ENCODE data around the gene OTOGL.
"Not testable (repeated sequence)": the region's sequence is repeated elsewhere in the genome, so short reads cannot be mapped to it uniquely, and the experiment has no call there.

The OTOGL gene

DNA sequence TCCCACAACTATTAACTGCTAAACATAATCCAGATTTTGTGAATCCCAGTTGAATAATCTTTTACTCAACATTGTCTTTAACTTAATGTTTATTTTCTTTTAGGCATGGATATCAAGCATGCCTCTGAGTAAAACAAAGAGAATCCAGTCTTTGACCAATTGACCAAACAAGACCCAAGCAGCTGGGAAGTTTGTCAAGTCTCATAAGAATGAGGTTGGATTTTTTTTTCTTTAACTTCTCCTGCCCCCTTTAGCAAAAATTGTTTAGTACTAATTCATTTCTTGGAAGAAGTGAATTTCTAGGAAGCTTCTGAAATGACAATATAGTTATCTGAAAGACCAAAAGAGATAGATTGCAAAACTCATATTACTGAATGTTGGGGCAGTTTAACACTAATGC, 89.9 kb downstream of the OTOGL start:
- no peak for DNase-seq

DNA sequence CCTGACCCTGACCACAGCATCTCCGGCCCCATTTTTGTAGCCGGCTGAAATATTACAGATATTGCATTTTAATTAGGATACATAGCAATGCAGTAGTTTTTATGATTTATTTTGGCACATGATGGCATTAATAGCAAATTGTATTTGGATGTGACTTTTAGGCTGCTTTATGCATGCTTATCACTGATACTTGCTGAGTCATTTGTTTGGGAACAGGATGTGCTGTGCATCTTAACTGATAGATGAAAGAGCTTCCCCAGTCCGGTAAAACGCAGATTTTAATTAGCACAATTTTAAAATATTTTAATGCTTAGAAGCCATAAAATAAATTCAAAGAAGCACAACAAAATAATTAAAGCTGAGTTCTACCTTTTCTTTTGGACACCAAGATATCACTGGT, 90.7 kb downstream of the OTOGL start:
- DNase-seq = no peak

DNA sequence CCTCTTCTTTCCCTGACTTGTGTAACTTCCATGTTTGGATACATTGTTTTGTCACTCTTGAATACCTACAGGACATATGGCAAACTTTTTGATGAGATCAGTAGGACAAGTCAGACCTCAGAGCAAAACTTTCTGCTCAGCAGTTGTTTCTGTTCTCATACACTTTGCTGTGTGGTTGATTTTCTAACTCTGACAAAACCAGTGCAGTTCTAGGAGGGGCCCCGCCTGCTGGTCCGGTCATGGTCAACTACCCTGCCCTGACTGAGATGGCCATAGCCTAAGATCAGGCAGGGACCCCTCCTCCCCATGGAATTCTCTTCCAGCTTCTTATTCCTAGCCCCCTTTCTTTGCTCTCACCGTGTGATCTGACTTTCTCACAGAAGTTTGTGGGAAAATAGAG, 92.8 kb downstream of the OTOGL start:
- no peak for DNase-seq

DNA sequence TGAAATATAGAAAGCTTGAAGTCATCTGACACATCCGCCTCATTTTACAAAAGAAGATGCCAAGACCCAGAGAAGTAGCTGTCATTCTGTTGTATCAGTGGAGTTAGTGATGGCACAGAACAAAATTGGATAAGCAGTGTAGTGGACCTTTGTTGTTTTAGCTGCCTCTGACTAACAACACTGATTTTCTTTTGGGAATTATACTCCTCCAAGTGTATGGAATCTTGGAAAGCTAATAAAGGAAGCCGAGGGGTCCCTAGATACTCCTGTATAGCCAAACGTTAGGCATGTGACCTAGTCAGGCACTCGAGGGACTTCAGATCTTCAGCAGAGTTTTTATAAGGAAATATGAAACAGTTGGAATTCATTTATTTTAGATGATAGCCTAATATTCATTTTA, 94.5 kb downstream of the OTOGL start:
- no peak for DNase-seq

DNA sequence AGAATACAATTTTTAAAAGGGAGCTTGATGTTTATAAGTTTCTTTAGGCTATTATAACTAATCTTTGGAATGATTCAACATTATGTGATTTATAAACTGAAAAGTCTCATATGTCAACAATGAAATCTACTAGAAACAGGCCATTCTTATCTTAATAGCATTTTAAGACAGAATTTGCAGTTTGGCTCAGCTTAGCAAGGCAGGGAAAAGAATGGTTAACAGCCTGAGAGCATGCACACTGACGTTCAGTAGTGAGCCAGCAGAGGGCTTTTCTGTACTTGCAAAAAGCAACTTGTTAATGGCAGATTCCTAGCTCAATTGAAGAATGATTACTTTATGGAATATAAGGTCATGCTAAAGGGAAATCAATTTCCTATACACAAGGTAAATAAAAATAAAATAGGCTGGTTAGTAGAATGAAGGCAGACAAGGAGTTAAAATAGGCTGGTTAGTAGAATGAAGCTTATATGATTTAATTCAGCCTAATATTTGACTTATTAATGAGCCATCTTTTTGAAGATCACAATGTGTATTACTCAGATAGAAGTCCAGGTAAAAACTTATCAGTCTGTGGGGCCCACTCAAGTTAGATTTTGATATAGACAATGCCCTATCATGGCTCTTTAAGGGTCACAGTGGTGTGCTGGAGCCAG, 95.9 kb downstream of the OTOGL start:
- peak; percentile 87 for DNase-seq

DNA sequence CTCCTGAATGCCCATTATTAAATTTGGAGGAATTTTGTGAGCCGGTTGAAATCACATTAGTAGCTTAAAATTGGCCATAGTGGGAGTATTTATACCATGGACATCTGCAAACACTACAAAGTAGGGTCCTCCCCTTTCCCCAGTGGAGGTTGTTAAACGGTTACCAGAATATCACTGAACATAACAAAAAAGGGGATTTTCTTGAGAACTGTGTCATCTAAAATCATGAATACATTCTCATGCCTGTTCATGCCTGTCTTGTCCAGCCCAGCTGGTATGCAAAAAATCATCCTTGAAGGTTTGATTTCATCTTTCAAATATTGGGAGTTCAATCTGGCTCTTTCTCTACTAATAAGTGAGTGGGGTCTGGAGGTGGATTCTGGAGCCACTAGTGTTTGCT, 96.4 kb downstream of the OTOGL start:
- no peak for DNase-seq

DNA sequence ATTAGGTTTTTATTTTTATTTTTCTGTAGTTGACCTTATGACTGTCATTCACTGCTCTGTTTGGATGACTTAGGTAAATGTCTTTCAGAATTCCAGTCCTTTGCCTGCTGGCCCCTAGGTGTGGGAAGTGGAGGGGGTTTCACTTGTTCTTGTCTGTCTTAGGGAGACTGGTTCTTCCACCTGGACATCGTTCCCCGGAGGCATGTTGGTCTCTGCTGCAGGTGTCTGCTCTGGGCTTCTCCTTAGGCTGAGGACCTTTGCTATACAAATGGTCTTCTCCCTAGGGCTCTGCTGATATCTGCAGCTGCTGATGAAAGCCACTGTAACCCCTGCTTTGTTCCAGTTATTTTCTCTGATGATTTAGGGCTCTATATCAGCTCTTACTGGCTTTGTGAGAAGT, 97.1 kb downstream of the OTOGL start:
- DNase-seq = peak; percentile 28

DNA sequence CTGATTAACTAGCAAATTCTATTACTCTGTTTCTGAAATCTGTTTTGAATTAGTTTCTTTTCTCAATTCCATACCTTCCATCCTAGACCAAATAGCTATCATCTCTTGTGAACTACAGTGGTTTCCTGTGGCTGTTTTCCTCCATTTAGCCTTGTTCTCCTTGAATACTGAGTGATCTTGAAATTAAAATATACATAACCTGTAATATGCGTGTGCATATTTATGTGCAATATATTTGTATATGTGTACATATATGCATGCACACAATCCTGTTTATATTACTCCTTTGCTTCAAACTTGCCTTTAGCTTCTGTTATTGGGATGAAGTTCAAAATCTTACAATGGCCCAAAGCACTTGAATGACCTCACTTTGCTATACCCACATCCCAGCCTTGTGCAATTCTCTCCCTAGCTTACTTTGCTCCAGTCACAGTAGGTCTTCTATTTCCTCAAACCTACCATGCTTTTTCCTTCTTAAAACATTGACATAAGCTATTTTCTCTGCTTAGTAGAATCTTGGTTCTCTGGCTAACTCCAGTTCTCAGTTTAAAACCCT, 99.5 kb downstream of the OTOGL start:
- DNase-seq = no peak

DNA sequence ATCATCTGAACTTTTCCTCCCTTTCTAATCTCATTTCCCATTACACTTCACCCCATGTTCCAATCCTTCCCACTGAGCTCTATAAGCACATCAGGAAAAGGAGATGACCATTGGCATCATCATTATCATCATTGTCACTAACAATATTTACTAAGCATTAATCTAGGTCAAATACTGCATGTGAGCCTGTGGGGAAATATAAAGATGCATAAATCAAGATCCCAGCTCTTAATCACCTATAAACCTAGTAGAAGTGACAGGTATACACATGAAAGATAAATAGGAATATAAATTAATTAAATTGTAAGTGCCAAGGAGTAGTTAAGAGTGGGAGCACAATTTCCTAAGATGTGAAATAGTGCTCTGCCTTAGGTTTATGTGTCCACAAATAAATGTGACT, 100.6 kb downstream of the OTOGL start:
- peak; percentile 59 for DNase-seq

DNA sequence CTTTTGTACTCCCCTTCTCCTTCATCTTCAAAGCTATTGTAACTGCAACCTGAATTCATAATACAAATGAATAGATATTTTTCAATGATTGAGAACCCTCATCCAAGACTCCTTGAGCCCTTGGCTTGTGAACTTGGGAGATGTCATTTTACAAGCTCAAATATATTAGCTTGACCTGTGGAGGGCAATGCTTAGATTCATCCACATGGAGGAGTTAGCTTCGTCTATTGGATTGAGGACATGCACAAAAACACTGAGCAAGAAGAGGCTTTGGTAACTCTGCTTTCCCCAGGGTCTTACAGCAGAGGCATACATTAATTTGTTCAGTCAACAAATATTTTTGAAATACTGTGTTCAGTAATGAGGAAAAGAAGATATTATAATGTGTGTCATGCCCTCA, 101.1 kb downstream of the OTOGL start:
- DNase-seq = peak; percentile 30

DNA sequence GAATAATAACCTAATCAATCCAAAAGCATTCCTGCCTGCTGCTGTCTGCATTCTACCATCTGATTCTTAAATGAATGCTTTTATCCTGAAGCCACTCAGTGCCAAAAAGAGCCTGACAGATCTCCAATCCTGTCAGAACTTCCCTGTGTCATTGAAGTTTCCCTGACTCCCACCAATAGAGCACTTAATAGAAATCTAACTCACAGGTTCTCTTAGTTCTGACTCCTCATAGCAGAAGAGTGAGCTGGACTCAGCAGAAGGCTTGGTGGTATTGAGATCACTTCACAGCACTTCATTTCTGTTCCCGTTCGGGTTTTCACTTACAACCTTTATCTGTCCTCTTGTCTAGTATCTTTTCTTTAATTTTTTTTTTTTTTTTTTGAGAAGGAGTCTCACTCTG, 102.6 kb downstream of the OTOGL start:
- DNase-seq = no peak

DNA sequence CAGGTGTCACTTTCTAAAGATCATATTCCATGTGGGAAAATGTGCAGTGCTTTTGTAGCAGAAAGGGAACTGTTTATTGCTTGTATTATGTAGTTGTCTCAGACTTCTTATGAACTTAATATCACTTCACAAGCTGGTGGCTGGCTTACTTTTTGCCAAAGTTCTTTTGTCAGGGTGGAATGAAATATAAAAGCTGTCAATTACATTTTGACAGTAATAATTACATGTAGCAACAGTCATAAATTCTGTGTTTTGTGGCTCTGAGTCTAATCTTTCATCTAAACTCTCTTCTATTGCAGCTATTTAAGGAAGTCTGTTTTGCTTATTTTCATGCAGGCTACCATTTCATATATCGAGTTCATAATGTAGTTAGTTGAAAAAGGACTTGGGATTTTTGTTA, 106.6 kb downstream of the OTOGL start:
- peak; percentile 69 for DNase-seq

DNA sequence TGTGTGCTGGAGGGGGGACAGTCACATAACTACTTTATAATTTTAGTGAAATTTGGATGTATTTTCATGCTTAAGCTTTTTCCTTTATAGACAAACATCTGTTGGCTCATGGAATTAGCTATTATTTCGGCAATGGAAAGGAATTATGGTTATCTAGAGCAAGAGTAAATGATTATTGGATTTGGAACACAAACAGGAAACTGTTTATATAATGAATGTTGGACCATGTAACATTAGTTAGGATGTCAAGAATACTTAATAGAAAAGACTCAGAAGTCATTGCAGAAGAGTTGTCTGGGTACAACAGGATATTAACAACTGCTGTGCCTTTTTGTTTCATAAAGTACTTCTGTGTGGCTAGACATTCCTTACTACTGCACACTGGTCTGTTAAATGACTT, 108.7 kb downstream of the OTOGL start:
- DNase-seq = no peak

DNA sequence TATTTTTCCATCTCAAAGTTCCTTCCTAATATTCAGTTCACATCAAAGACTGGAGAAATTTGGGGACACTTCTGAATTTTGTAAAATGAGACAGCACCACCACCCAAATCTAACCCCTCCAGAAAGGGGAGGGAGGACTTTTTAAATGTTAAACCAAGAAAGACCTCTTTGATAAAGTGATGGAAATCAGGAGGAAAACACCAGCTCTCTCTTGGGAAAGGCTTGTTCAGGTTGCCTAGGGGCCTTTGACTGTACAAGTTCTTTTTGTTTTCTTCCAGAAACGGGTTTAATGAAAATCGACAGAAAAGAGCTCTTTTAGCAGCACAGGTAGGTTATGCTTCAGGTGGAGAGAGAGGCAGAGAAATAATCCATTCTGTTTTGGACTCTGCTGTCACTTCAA, 112.3 kb downstream of the OTOGL start:
- no peak for DNase-seq

DNA sequence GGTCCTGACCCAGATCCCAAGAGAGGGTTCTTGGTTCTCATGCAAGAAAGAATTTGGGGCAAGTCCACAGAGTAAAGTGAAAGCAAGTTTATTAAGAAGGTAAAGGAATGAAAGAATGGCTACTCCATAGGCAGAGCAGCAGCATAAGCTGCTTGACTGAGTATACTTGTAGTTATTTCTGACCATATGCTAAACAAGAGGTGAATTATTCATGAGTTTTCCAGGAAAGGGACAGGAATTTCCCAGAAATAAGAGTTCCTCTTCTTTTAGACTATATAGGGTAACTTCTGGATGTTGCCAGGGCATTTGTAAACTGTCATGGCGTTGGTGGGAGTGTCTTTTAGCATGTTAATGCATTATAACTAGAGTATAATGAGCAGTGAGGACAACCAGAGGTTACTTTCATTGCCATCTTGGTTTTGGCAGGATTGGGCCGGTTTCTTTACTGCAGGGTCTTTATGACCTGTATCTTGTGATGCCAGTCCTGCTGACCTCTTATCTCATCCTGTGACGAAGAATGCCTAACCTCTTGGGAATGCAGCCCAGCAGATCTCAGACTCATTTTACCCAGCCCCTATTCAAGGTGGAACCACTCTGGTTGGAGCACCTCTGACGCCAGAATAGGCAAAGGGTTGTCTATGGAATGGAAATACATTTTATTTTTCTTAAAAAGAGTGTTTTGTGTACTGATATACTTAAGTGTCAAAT, 113.8 kb downstream of the OTOGL start:
- DNase-seq = no peak

DNA sequence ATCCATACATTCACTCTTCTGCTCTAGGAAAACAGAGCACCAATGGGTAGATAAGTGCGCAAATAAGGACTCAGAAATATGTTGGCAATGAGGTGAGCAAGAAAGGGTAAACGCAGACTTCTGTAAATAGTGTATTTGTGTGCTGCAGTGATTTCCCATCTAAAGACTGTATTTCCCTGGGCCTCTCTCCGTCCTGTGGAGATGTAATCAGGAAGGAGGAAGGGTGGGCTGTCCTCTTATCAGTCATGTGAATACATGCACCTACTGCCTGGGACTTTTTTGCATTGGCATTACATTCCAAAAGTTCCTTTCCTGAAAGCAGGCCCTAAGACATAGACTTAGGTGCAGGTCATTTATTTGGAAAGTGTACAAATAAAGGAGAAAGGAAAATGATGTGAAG, 114.5 kb downstream of the OTOGL start:
- no peak for DNase-seq

DNA sequence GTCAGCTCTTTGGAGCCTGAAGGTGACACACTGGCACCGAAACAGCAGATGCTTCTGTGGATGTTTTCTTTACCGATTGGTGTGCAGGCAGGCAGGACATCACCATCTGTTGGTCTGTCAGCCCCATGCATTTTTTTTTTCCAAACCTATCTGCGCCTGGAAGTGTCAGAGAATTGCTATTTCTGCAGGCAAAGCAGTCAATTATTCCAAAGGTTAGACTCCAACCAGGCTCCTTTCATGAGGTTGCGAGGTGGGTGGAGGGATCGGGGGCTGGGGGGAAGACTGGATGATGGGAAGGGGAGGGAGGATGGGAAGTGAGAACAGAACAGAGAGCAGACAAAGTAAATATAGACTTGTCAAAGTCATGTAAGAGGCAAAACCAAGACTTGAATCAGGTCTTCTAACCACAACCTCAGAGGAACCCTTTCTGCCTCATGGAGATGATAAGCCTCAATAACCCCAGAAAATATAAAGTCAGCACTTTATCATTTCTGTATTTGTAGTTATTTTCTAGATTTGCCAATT, 117.7 kb downstream of the OTOGL start:
- peak; percentile 97 for DNase-seq

DNA sequence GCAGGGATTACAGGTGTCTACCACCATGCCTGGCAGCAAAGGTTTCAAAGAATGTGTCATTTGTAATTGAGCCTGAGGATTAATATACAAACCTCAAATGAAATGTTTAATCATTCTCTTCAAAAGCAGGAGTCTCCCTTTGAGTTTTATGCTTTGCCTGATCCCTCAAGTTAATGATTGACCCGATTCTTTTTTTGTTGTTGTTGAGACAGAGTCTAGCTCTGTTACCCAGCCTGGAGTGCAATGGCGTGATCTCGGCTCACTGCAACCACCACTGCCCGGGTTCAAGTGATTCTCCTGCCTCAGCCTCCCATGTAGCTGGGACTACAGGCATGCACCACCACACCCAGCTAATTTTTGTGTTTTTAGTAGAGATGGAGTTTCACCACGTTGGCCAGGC, 119.6 kb downstream of the OTOGL start:
- DNase-seq = not testable (repeated sequence)

DNA sequence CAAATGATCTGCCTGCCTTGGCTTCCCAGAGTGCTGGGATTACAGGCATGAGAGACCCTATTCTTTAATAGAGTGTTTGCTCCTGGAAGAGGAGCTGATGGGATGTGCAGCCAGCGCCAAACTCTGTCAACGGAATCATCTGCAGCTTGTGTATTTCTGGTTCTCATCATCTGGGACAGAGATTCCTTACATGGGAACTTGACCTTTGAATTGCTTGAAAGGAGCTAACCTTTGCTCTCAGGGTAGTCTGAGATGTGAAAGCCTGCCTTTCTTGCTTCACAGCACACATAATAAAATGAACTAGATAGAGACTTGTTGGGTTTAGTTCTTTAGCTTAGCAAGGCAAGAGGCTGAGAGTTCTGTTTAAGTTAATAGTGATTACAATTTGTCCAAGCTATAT, 120.0 kb downstream of the OTOGL start:
- no peak for DNase-seq

DNA sequence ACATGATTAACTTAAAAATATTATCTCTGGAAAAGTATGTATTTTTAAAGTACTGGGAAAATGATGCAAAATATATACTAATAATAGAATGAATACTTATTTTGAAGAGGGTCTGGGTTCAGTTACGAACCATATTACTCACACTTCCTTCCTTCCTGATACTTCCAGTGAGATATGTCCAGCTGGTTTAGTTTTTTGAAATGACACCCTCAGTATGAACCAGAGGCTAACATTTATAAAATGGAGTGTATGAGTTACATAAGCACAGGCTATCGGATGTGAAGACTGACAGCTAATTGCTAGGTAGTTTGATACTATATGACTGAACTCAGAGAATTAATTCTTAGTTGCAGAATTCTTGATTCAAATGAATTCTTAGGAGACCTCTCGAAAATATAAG, 122.9 kb downstream of the OTOGL start:
- DNase-seq = no peak

DNA sequence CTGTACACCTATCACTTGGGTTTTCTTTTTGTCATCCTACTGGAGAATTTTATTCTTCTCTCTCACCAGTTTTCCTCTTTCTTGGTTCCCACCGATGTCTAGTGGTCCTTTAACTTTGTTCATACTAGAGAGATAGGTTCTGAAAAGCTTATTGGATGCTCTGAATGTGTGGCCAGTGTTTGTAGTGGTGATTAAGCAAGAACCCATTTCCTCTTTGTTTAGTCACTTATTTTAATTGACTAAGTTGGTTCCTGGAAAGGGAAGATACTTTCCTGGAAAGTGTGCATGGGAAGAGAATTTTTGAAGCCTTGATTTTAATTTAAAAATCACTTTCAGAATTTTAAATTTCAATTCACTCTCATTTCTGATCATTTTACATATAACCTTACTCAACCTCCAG, 127.2 kb downstream of the OTOGL start:
- no peak for DNase-seq

DNA sequence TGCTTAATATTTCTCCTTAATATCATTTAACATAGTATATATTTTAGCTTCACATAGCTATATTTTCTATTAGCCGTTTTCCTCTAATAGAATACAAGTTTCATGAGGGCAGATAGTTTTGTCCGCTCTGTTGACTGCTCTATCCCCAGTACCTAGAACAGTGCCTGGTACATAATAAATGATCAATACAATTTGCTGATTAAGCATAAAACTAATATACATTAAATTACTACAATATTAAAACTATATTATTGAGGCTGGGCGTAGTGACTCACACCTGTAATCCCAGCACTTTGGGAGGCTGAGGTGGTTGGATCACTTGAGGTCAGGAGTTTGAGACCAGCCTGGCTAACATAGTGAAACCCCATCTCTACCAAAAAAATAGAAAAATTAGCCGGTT, 128.6 kb downstream of the OTOGL start:
- not testable (repeated sequence) for DNase-seq

DNA sequence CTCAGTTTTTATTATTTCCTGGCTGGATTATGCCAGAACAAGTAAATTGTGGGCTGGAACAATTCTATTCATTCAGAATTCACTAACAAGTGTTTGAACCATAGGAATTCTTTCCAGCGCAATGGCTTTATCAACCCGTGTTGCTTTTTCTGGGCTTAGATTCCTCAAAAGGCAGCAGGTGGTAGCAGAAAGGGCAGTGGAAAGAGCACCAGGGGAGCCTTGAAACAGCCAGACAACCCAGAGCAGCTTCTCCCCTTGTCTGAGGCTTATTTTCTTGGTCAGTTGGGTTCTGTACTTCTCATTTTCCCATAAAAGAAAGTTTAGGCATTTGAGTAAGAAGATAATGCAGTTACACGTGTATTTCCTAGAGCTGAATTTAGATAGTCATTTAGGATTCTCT, 130.7 kb downstream of the OTOGL start:
- DNase-seq = peak; percentile 86

DNA sequence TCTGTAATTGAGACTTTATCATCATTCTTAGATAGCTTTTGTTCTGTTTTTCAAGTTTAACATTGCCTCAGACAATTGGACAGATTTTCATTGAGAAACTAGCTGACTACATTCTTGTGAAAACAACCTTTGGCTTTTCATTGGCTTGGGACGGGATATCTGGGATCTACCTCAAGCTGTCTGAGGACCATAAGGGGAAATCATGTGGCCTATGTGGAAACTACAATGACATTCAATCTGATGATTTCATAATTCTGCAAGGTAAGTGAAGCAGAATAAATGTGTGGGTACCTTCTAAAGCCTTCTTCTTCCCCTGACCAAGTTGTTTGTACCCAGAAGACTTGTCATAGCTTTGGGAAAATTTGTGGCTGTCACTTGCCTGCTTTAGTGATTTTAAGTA, 133.5 kb downstream of the OTOGL start:
- DNase-seq = no peak

DNA sequence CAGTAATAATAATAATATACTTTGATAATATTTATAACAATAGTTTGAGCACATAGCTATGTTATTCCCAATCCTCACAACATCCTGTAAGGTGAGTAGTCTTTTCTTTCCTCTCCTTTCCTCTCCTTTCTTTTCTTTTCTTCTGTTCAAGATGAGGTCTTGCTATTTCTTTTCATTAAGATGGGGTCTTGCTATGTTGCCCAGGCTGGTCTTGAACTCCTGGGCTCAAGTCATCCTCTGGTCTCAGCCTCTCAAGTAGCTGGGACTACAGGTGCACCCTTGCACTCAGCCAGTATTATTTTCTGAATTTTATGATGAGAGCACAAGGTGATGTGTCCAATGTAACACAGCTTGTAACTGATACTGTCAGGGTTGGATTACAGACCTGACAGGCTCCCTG, 134.6 kb downstream of the OTOGL start:
- DNase-seq = no peak
